LoVo (cell line): Measurements from ENCODE around the gene BTF3.

ENCODE experiments used
- DNase-seq: peaks from one replicate; pipeline ENCODE4 v3.0.0-alpha.2; 2016; ENCODE audit warnings: low spot score

Gene BTF3

GRCh38 chr5:73523861-73524260 lies 25.6 kb downstream of the BTF3 start:
- no peak for DNase-seq

- no peak for DNase-seq
Measured at GRCh38 chr5:73525606-73526203, 27.5 kb downstream of the BTF3 start.

GRCh38 chr5:73528248-73528647 lies 30.0 kb downstream of the BTF3 start:
- DNase-seq, result no peak

- DNase-seq, result no peak
Measured at GRCh38 chr5:73529081-73529480, 30.8 kb downstream of the BTF3 start.

GRCh38 chr5:73531356-73531755 lies 33.1 kb downstream of the BTF3 start:
- DNase-seq, result no peak

GRCh38 chr5:73532195-73532594 lies 34.0 kb downstream of the BTF3 start:
- no peak for DNase-seq

GRCh38 chr5:73534011-73534644 lies 35.9 kb downstream of the BTF3 start:
- DNase-seq, result no peak

- no peak for DNase-seq
Measured at GRCh38 chr5:73534971-73535370, 36.7 kb downstream of the BTF3 start.

GRCh38 chr5:73539730-73540129 lies 41.5 kb downstream of the BTF3 start:
- DNase-seq, result no peak

- no peak for DNase-seq
Measured at GRCh38 chr5:73540192-73540591, 42.0 kb downstream of the BTF3 start.

- no peak for DNase-seq
Measured at GRCh38 chr5:73542020-73542419, 43.8 kb downstream of the BTF3 start.

- peak; percentile 54 for DNase-seq
Measured at GRCh38 chr5:73544429-73545402, 46.5 kb downstream of the BTF3 start.

- DNase-seq, result no peak
Measured at GRCh38 chr5:73545403-73545779, 47.1 kb downstream of the BTF3 start.

- no peak for DNase-seq
Measured at GRCh38 chr5:73550016-73550415, 51.8 kb downstream of the BTF3 start.

GRCh38 chr5:73552642-73553041 lies 54.4 kb downstream of the BTF3 start:
- DNase-seq, result no peak
